ENCODE data around the gene ARHGAP22.

ARHGAP22 gene

DNA sequence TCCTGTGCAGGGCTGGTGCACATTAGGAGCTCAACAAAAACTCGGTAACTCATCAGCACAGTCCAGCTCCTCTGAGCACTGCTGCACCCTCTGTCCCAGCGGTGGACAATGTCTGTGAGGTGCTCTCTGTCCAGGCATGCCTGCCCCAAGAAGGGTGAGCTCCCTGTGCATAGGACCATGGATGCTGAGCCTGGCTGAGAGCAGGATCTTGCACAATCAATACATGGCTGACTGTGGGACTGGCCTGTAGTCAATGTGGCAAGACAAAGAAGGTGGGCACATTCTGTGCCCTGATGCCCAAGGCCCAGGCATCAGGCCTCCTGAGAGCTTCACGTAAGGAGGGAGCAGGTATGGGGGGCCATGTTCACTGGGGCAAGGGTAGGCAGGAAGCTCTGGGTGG is 17.1 kb downstream of the ARHGAP22 start:
- no peak for DNase-seq (ENCODE audit: low read depth in 2 of 2)

- no peak for DNase-seq (ENCODE audit: low read depth in 2 of 2)
Measured at GRCh38 chr10:48587101-48587500, 17.8 kb downstream of the ARHGAP22 start.

DNA sequence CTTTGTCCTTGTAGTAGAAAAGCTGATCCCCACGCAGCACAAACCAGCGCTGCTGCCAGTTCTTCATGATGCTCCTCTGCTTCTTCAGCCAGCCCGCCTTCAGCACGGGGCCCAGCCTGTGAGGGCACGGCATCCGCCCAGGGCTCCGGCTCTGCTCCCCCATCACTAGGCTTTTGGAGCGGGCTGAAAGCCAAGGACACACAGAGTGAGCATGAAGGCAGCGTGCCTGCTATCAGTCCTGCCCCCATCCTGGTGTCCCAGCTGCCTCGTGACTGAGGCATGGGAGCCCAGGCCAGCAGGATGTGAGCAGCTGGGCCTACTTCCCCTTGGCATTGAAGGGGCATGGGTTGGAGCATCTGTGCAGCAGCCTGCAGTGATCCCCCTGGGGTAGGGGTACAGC is 21.9 kb downstream of the ARHGAP22 start:
- no peak for DNase-seq (ENCODE audit: low read depth in 2 of 2)

DNA sequence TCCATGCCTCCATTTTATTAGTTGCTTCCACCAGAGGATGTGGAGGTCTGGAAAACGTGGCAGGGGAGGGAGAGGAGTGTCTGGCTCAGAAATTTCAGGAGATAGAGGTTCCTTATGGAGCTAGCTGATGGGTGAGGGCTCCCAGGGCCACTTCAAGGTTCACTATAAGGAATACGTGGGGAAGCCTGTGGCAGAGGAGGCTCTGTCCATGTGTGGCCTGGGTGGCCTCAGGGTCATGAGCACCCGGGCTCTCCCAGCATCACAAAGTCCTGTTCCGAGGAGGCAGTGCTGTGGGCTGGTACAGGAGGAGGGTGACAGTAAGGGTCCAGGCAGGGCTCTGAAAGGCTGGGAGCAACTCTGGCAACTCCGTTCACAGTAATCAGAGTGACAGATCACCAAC is 24.6 kb downstream of the ARHGAP22 start:
- no peak for DNase-seq (ENCODE audit: low read depth in 2 of 2)

DNA sequence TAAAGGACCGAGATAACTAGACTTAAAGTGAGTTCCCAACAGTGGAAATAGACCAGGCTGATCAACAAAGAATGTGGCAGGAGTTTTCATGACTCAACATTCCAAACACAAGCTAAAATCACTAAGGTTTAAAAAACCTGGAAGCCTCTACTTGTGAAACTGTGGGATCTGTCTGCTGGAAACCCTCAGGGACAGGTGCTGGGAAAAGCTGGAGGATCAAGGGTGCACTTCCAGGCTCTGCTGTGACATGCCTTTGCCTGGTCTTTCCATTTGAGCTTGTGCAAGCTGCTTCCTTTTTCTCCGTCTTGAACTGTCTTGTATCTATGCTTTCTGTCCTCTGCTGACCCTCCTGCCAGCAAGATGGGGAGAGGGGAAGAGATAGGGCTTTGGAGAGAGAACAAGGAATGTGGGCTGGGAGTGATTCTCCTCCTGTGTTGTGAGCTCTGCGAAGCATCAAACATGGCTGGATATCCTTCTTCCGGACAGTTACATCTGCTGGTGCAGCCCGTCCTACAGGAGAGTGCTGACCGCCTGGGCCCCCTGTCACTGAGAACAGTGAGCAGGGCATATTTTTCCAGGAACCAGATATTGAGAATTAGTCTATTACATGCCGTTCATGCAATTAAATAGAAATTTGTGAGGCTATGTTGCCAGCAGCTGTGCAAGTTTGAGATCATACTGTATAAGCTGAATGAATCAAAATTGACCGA is 25.5 kb downstream of the ARHGAP22 start:
- DNase-seq (ENCODE audit: low read depth in 2 of 2), result no peak

DNA sequence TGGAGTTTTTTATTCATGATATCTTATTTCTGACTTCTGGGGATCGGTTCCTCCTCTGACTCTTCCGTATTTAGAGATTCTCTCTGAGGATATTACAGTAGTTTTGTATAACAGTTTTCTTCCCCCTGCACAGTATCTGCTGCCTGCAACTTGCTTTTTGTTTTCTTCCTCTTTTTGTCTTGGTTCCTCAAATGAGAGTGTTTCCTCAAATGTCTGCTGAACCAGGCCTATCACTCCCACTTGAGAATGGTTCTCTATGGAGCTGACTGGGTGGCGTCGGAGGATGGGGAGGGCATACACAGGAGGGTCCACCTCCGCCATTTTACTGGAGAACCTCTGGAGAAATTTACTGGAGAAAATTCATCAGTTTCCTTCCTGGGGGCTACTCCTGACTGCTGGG is 27.7 kb downstream of the ARHGAP22 start:
- DNase-seq (ENCODE audit: low read depth in 2 of 2), result no peak

DNA sequence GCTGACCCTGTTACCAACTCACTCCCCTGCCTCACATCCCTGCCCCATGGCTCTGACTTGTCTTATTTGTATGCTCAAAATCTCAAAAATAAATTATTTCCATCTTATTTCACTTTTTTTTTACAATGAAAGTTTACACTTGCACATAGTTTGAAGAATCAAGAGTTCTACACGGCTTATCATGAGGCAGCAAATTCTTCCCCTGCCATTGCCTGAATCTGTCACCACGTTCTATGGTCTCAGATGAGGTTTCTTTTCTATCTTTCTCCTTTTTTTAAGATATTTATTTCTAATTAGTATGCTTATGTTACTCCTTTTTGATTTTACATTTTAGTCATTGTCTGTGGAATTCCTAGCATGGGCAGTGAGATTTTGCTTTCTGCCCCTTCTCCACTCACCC is 28.4 kb downstream of the ARHGAP22 start:
- DNase-seq (ENCODE audit: low read depth in 2 of 2), result no peak

- no peak for DNase-seq (ENCODE audit: low read depth in 2 of 2)
Measured at GRCh38 chr10:48575901-48576300, 29.0 kb downstream of the ARHGAP22 start.

DNA sequence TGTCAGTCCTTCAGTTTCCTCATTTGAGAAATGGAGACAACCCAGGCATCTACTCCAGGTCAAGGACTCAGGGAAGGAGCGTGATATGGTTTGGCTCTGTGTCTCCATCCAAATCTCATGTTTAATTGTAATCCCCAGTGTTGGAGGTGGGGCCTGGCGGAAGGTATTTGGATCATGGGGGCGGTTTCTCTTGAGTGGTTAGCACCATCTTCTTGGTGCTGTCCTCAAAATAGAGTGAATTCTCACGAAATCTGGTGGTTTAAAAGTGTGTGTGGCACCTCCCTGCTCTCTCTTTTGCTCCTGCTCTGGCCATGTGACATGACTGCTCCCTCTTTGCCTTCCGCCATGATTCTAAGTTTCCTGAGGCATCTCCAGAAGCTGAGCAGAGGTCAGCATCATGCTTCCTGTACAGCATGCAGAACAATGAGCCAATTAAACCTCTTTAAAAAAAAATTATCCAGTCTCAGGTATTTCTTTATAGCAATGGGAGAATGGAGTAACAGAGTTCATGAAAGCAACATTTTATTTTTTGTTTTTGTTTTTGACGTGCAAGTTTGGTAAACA is 30.0 kb downstream of the ARHGAP22 start:
- DNase-seq (ENCODE audit: low read depth in 2 of 2), result no peak

GRCh38 chr10:48574322-48574796 is 30.5 kb downstream of the ARHGAP22 start:
- DNase-seq (ENCODE audit: low read depth in 2 of 2), result no peak

- DNase-seq (ENCODE audit: low read depth in 2 of 2), result no peak
Measured at GRCh38 chr10:48573045-48573444, 31.8 kb downstream of the ARHGAP22 start.

GRCh38 chr10:48572414-48572813 is 32.5 kb downstream of the ARHGAP22 start:
- DNase-seq (ENCODE audit: low read depth in 2 of 2), result no peak

GRCh38 chr10:48568546-48568945 is 36.3 kb downstream of the ARHGAP22 start:
- DNase-seq (ENCODE audit: low read depth in 2 of 2), result no peak

DNA sequence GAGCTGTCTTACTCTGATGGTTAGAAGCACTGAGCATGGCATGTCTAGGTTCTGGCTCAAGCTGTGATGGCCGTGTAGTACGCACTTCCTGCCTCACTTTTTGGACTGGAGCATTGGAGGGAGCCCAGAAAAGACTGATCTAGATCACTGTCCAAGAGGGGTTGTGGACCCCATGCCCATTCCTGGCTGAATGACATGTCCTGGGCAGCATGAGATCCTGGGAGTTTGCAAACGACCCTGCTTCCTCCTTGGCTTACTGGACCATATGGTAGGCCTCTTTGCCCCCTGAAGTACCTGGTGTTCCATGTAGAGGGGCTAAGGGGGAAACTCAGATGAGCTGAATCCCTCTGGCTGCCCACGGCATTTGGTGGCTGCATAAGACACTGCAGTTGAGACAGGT is 36.7 kb downstream of the ARHGAP22 start:
- DNase-seq (ENCODE audit: low read depth in 2 of 2), result no peak

GRCh38 chr10:48567346-48567745 is 37.5 kb downstream of the ARHGAP22 start:
- no peak for DNase-seq (ENCODE audit: low read depth in 2 of 2)

DNA sequence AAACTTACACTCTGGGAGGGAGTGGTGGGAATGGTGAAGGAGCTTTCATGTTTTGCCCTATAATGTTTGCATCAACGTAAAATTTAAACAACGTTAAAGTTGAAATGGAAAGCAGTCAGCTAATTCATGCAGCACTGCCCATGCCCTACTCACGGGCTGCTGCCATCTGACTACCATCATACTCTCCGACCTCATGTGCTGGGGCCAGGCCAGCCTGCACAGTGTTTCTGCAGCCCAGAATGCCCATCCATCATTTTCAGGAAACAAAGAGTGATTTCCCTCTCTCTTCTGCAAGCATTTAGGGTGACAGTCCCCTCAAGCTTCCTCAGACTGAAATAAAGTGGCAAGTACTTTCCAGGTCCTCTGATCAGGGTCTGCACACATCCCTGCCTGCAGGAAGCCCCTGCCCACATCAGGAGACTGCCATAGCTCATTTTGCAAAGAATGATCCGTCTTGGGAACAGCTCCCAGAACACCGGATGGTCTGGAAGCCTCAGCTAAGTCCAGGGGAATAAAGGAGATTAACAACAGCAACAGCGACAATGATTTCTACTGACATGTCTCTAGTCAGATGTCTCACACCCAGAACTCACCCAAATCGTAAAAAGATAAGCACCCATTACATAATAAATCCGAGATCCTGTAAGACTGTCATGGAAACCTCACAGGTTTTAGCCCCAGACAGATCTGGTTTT is 40.3 kb downstream of the ARHGAP22 start:
- no peak for DNase-seq (ENCODE audit: low read depth in 2 of 2)

- DNase-seq (ENCODE audit: low read depth in 2 of 2), result no peak
Measured at GRCh38 chr10:48557511-48558123, 47.3 kb downstream of the ARHGAP22 start.

GRCh38 chr10:48556713-48557112 is 48.2 kb downstream of the ARHGAP22 start:
- no peak for DNase-seq (ENCODE audit: low read depth in 2 of 2)

DNA sequence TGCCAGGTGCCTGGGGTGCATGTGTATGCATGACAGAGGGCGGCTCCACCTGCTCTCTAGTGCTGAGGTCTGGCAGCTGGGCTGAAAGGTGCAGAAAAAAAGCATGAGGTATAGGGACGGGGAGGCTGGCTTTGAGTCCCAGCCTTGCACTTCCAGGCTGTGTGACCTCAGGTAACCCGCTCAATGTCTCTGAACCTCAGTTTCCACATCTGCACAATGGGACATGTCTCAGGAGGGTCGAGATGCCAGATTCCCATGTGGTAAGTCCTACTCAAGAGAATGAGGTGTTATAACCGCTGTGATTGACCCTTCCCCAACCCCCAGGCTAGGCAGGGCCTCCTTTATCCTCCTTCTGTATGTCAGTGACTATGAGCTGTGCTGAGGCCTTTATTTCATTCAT is 48.8 kb downstream of the ARHGAP22 start:
- DNase-seq (ENCODE audit: low read depth in 2 of 2), result no peak

DNA sequence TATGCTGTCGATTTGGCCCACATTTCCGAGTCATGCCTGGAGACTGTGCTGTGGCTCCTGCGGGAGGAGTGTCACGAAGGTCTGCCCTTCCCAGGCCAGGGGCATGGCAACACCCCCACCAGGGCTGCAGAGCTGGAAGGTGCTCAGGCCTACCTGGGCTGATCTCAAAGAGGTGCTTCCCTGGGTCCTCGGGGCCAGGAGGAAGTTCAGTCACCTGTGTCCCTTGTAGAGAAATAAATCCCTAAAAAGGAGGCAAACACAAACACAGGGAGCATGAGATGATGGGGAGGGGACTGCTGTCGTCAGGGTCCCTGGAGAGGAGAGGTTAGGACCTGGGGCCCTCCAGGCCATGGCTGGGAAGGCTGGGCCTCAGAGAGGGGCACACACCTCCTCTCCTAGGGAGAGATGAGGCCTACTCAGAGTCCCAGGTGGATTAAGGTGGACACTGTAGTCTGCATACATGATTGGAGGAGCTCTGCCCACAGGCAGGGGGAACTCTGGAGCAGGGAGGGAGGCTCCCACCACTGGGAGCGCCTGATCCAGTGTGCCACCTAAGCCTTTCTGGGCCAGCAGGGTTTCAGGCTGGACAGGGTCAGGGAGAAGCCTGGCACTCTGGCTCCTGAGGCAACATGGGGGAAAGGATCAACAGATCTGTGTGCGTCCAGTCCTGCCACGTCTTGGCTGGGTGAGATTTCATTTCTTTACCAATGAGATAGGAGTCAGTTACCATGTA is 49.4 kb downstream of the ARHGAP22 start:
- DNase-seq (ENCODE audit: low read depth in 2 of 2), result no peak

GRCh38 chr10:48554656-48555055 is 50.2 kb downstream of the ARHGAP22 start:
- DNase-seq (ENCODE audit: low read depth in 2 of 2), result no peak

GRCh38 chr10:48554246-48554645 is 50.6 kb downstream of the ARHGAP22 start:
- DNase-seq (ENCODE audit: low read depth in 2 of 2), result no peak
